GM12891 (cell line): ENCODE data around the gene DNASE2.
"Not testable (repeated sequence)": the region's sequence is repeated elsewhere in the genome, so short reads cannot be mapped to it uniquely, and the experiment has no call there.

Experiments
- POLR2A ChIP-seq: IDR thresholded peaks from 2 replicates; pipeline ENCODE4 v1.6.1; 2011; ENCODE audit warnings: low read depth, low read length, control low read depth
- POLR2AphosphoS5 ChIP-seq: IDR thresholded peaks from 2 replicates; pipeline ENCODE4 v1.6.1; 2011; ENCODE audit warnings: low read depth, low read length, control low read depth

GRCh38 chr19:12890299-12890786 is 9.1 kb upstream of the DNASE2 start:
- TF ChIP-seq POLR2AphosphoS5, POLR2A: not testable (repeated sequence)
